NT2/D1 (cell line): ENCODE measurements around the gene PRL.

Experiments used
- SUZ12 ChIP-seq: IDR thresholded peaks from 2 replicates; pipeline ENCODE4 v1.6.1; 2011; ENCODE audit not compliant: insufficient read length, insufficient read depth; ENCODE audit errors: extremely low read depth
- YY1 ChIP-seq: IDR thresholded peaks from 2 replicates; pipeline ENCODE4 v1.6.1; 2011; ENCODE audit not compliant: insufficient read length, insufficient read depth

DNA sequence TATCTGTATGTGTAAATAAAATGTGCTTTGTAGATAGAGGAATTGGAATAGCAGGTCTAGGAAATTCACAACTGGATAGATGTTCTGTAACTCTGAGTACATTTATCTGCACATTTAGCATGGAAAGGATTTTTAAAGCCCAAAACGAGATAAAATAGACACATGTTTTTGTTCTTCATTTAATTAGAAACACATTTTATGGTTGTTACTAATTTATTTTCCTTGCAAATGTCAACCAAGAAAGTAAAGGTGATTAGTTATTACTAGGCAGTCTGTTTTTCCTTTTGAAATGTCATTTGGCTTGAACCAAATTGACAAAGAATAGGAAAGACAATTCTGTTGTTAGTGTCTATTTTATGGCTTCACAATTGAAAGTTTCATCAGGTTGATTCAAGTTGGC is 769 bp downstream of the PRL start:
- TF ChIP-seq YY1: no peak
- no peak for TF ChIP-seq SUZ12
